A673 (cell line): ENCODE results near the gene H1-8.

Experiments
- EZH2 ChIP-seq: fragments of 200-600 bp; sonication (generic); IDR thresholded peaks from 2 replicates; pipeline ENCODE4 v1.6.1; 2017; ENCODE audit warnings: borderline replicate concordance, low read depth, mild to moderate bottlenecking, mixed read lengths, antibody characterized with exemption, low read length; ENCODE audit not compliant: poor library complexity, severe bottlenecking
- TF ChIP-seq, protein P1 (sequence below): fragments of 300-800, 200-600 bp; sonication (generic); conservative IDR thresholded peaks from 2 replicates; pipeline ENCODE4 v1.5.1; 2017; ENCODE audit warnings: low read depth, mild to moderate bottlenecking, antibody characterized with exemption, low read length, moderate library complexity, mixed read lengths

DNA sequence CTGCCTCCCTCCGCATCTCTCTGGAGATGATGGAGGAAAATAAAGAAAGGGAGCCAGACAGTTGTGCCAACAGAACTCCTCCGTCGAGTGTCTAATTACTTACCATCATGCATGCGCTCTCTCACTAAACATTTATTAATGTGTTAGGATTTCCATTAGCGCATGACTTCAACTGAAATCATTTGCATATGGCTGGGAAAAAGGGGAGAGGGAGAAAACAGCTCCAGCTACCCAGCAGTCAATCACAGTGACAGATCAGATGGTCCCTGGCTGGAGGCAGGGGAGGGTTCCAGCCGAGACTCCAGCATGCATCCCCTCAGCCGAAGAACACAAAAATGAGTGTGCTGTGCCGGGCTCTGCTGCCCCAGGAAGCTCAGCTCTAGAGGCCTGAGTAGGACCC, 21.4 kb upstream of the H1-8 start:
- TF ChIP-seq, protein P1, sequence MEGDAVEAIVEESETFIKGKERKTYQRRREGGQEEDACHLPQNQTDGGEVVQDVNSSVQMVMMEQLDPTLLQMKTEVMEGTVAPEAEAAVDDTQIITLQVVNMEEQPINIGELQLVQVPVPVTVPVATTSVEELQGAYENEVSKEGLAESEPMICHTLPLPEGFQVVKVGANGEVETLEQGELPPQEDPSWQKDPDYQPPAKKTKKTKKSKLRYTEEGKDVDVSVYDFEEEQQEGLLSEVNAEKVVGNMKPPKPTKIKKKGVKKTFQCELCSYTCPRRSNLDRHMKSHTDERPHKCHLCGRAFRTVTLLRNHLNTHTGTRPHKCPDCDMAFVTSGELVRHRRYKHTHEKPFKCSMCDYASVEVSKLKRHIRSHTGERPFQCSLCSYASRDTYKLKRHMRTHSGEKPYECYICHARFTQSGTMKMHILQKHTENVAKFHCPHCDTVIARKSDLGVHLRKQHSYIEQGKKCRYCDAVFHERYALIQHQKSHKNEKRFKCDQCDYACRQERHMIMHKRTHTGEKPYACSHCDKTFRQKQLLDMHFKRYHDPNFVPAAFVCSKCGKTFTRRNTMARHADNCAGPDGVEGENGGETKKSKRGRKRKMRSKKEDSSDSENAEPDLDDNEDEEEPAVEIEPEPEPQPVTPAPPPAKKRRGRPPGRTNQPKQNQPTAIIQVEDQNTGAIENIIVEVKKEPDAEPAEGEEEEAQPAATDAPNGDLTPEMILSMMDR = no peak
- no peak for TF ChIP-seq EZH2
